Myocyte (in vitro differentiated cells): ENCODE measurements around the gene OLFM4. TPM values are rescaled to one million over a fixed set of nuclear protein-coding genes. Genes with fewer than 3 reads are reported as not detected.

ENCODE experiments used
- DNase-seq: peaks from one replicate; pipeline ENCODE4 v3.0.0-alpha.2; 2012; ENCODE audit warnings: low read depth
- total RNA-seq: library from RNA; depleted of rRNA; stranded (reverse); fragments of >200 nt; gene quantifications from 2 replicates; pipeline ENCODE4 v1.2.3, GENCODE V29; 2014

Gene OLFM4
- total RNA-seq, 1 donor from 2014 or later, result not detected

DNA sequence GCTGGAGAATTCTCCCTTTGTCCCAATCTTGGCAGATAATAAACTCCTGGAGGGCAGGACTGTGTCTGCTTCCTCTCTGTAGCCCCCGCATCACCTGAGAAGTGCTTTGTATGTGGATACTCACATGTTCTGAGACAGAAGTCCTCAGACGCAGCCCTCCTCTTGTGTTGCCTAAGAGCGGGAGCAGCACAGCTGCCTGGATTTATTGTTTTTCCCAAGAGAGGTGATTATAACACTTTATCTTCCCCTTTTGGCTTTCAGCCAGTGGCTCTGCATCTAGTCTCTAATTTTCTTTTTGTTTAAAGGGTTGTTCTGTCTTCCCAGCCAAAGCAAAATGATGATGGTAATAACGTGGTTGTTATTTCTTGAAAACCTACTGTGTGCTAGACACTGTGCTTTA lies 36.1 kb downstream of the OLFM4 start:
- peak; percentile 1 for DNase-seq

DNA sequence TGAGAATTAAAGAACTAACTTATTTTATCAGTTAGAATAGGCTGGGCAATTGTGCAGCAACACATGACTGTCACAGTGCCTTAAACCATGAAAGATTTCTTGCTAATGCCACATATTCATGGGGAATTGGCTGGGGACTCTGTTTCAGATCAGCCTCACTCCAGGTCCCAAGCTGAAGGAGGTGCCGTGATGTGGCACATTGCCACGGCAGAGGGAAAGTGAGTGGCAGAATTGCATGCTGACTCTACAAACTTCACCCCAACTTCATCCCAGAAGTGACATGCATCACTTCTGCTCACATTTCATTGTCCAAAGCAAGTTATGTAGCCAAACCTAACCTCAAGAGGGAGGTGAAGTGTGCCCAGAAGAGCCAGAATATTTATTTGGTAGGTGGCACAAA lies 37.8 kb downstream of the OLFM4 start:
- no peak for DNase-seq

DNA sequence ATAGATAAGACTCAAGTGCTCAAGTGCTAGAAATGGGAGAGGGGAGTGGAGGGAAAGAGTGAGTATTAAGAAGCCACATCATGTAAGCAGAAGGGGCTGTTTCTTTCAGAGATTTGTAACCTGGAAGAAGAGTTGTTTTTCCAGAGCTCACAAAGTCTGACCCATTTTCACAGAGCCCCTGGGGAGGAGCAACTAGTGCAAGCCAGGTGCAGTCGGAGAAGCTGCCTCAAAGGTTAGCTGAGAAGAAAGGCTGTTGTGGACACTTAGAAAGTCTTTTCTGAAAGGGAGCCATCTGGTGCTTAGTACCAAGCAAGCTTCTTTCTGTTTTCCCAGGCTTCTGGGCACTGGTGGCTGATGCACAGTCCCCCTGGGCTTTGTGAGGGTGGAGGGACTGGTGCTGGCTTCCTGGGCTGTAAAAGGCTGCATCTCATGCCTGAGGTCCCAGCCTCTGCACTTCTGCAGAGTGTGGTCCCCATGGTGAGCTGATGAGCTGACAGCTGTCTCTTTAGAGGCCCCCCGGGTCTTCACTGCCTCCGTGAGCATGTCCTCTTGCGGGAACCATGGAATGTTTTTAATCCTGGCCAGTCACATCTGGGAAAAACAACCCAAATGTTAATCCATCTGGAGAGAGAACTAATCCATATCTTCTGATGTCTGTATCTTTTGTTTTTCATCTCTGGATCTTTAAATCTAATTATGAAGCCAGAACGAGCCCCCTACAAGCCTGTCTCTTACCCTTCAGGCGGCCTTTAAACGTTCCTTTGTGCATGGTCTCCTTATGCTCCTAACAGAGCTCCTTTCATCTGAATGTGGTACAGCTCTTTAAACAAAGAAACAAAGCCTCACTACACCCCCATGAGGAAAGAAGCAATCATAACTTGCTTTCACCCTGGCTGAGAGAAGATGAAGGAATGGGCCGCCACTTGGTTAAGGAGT lies 40.2 kb downstream of the OLFM4 start:
- DNase-seq, result no peak

DNA sequence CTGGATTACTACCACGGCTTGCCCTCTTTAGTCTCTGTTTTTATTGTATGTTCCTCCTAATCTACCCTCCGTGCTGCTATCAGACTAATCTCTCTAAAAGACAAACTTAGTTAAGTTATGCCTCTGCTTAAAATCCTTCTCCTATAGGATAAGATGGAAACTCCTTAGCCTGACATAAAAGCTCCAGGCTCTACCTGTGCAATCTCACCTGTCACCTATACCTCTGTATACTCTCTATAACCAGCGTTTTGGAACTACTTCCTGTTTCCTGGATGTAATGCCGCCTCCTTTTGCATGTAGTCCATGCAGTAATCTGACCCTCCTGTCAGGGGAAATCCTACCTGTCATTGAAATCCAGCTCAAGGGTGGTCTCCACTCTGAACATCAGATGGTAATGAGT lies 41.2 kb downstream of the OLFM4 start:
- no peak for DNase-seq

DNA sequence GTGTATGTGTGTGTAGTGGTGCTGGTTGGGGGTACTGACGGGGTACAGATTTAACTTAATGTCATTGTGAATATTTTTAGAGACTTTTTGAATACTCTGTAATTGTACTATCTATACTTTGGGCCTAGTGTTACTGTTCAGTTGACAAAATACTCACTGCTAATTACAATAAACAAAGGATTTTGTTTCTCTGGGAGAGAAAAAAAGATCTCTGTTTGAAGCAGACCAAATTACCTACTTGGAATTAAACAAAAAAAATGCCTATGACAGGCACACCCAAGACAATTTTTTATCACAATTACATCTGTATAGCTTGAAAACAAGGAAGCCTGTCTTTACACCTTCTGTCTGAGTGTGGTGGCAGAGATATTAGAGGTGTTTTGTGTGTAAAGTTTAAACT lies 45.1 kb downstream of the OLFM4 start:
- no peak for DNase-seq

DNA sequence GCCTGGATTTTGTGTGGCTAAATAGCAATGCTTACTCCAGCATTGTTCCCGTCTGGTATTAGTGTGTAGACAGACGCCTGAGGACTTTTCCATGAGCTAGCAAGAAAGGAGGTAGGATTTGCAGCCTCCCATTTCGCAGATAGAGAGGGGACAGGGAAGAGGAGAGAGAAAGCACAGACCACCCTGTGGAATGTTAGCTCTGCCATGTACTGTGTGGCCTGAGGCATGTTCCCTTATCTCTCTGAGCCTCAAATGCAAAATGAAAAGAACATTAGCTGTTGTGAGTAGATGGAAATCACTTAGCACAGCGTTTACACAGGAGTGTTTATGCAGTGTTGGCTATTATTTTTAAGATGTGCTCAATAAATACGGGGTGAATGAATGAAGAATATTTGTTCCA lies 45.5 kb downstream of the OLFM4 start:
- DNase-seq, result no peak

DNA sequence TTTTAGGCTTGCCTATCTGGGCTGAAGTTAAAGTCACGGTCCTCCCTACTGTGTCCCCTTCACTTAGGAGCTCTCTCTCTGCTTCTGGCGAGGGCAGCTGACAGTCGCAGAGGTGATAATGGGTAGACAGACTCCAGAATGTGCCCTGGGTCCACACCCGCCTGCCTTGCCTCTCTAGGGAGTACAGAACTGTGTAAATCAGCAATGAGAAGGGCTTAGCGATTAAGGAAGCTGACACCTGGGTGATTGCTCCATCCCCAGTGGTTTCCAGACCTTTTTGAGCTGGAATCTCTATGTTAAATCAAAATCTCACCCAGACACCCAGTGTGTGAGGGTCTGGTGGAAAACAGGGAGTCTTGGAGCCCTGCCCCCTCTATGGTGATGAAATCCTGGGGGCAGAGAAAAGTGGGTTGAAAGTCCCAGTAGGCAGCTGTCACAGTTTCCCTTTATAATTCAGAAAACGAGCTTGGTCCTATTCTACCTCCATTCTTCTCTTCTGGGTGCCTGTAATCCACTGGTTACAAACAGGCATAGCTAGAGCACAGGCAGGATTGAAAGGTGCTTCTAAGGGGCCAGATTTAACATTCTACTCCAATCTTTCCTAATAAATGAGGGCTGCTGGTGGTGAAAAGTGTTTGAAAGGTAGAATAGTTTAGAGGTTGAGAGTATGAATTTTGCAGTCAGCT lies 46.9 kb downstream of the OLFM4 start:
- no peak for DNase-seq

DNA sequence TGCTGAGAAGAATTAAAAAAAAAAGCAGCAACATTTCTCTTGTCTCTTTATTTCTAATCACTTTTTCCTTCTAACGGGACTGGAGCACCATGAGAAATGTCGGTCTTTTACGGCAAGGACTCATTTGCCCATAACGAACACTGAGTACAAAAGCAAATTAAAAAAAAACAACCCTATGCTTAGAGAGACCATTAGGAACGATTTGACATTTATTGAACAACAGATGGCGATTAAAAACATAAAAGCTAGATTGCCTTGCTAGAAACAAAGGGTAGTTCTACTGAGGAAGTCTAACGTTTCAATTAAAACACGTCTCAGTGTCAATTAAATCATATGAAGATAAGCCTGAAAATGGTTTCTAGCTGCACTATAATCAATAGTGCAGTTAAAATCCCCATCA lies 51.1 kb downstream of the OLFM4 start:
- DNase-seq, result no peak

DNA sequence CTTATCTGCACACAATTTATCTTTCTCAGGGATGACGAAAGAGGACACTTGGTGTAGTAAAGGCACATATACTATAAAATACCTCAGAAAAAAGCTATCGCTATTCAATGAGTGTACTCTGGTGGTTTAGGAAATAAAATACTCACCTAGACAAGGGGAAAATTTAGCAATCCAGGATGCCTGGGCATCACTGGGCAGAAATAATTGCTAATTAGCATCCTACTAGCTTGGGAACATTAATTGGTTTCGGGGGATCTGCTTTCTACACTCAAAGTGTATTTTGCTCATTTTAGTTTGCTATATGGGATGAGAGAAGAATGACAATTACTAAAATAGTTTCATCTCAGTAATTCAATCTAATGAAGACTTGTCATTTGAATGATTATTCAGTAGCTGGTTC lies 60.3 kb downstream of the OLFM4 start:
- no peak for DNase-seq

DNA sequence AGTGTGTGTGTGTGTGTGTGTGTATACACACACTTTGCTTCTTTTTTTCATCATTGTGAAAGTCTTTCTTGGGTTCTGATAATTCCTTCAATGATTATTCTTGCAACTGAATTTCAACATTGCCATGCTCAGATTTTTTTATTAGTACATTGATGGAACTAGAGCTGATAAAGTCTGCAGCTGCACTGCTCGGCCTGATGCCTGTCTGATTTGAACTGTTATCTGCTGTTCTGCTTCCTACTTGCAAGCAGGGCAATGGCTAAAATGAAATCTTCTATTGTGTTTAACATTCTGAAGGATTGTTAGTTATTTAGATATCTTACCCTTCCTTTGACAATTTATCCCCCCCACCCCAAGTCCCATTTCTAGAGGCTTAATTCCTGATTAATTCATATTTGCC lies 61.3 kb downstream of the OLFM4 start:
- DNase-seq, result no peak

DNA sequence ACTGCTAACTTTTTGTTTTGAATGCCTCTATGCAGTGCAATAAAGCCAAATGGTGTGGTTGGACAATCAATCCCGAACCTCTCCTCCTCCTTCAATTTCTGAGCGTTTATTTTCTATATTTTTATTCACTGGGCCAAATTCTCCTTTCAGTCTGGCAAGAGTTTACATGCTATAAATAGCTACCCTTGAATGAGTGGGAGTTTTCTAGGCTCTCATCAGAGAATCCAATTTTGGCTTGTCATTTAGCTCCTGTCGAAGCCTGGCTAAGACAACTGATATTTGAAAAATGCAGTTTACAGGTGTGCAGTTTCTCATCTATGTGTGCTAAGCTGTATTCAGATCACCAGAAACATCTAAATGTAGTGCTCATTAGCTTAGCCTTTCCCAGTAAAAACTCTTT lies 61.8 kb downstream of the OLFM4 start:
- no peak for DNase-seq

DNA sequence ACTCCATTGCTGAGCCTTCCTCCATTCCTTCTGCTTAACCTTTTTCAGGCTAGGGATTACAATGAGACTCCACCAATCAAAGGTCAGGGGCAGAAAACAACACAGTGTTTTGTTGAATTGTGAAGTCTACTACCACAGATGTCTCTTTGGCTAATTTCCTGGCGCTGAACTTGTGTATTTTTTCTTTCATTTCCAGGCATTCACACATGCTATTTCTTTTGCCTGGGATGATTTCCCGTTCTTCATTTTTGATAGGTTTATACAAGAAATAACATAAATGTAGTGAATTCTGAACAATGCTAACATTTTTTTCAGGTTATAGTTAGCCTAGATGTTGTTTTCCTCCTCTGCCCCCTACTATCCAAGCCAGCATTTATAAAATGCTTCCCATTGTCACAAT lies 64.3 kb downstream of the OLFM4 start:
- DNase-seq, result no peak

DNA sequence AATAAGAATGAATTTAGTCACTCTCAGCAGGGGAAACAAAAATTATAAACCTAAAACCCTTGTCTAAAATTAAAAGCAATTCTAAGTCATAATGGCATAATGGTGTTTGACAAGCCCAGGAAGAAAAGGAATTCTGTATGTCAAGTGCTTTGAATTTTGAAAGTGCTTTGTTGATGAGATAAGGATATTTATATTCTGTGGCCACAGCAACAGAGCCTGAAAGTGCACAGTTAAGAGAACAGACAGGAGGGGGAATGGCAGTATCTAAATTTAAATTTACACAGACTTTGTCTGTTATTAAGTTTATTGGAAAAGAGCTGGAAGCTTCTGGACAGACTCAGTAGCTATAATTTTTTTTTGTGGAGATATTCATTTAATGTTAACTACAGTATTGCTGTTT lies 69.8 kb downstream of the OLFM4 start:
- no peak for DNase-seq

DNA sequence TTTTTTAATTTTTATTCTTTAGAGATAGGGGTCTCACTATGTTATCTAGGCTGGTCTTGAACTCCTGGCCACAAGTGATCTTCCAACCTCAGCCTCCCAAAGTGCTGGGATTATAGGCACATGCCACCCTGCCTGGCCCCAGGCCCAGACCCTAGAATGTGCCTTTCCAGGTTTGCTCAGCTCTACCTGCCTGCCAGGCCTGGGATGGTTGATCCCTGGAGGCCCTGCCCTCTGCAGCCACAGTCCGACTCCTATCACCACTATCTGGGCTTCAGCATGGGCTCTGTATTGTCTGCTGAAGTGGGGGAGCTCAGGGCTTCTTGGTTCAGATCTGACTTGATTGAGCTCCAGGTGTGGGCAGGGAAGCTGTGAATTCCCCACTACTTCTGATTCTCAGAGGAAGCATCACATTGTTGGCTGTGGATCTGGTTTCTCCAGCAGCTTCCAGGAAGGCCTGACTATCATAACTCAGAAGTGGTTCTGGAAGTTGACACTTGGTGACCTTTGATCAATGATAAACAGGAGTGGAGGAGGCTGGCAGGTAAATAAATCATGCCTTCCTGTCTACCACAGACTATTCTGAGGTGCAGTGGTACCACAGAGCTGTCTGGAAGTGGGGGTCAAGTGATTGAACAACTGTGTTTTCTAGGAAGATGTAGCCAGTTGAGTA lies 71.9 kb downstream of the OLFM4 start:
- DNase-seq, result no peak

Other genes with a start within 250 kb of the OLFM4 start
- gene PCDH8, start 180.2 kb upstream of the OLFM4 start, total RNA-seq, result not detected in 2 replicates